Transverse colon (tissue), 4 donors: ENCODE results near the gene GNG13.

Experiments used
- EP300 ChIP-seq: sonication (generic); formaldehyde crosslinking; IDR thresholded peaks from one replicate; pipeline ENCODE4 v1.6.1; 2017; ENCODE audit warnings: antibody characterized with exemption, low read depth
- POLR2A ChIP-seq: fragments of 450-650 bp; IDR thresholded peaks from one replicate; pipeline ENCODE4 v1.6.1; 2016; ENCODE audit warnings: antibody characterized with exemption, mild to moderate bottlenecking, moderate library complexity
- POLR2AphosphoS5 ChIP-seq, 3 donors: sonication (generic); formaldehyde crosslinking; IDR thresholded peaks; one replicate each; pipeline ENCODE4 v1.6.1; 2016; ENCODE audit warnings: antibody characterized with exemption in 3 of 3
- TF ChIP-seq, protein P1 (sequence below), 5 experiments: fragments of 200-600 bp in 3 of 5; fragments of 450-650 bp in 2 of 5; sonication (generic) in 3 of 5; IDR thresholded peaks; 1 replicate in 2 of 5; 2 replicates in 3 of 5; pipeline ENCODE4 v1.5.1; 2016 to 2017; ENCODE audit warnings: antibody characterized with exemption in 5 of 5, inconsistent platforms in 3 of 5, mild to moderate bottlenecking in 2 of 5, moderate library complexity in 1 of 5

DNA sequence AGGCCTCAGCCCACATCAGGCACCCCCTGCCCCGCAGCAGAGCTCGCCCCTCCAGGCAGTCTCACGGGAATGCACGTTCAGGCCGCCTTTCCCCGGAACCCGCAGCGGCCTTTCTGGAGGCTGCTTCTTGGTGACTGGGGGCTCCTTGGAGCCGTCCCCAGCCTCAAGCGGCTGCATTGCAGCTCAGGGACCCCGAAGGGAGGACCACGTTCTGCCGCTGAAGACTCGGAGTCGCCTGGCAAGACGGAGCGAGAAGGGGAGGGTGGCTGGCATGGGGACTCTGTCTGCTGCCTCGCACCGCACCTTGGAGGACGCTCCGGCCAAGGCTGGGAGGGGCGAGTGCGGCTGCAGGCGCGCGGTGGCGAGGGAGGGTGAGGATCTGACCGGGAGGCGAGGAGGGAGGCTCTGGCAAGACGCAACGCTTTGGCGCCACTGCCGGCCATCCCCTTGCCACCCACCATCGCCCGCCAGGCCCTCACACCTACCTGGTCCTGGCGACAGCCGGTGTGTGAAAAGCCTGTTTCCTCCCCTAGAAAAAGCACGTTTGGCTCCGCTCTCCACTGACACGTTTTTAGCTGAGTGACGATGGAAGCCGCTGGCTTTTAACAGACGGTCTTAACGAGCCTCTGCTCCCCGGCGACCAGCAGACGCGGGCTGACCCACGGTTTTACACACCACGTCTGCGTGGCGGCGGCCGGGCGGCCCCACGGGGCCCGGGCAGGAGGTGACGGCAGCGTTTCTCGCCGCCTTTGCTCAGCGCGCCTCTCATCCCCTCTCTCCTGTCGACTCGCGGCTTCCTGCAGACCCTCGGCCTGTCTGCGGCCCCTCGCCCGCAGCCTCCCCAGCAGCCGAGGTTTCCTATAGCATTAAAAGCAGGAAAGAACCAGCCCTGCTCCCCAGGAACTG, 16.7 kb upstream of the GNG13 start:
- TF ChIP-seq POLR2AphosphoS5 (IDR thresholded peaks at IDR 0.05) (no peak), POLR2A (no peak), EP300 (no peak)
- TF ChIP-seq, protein P1, sequence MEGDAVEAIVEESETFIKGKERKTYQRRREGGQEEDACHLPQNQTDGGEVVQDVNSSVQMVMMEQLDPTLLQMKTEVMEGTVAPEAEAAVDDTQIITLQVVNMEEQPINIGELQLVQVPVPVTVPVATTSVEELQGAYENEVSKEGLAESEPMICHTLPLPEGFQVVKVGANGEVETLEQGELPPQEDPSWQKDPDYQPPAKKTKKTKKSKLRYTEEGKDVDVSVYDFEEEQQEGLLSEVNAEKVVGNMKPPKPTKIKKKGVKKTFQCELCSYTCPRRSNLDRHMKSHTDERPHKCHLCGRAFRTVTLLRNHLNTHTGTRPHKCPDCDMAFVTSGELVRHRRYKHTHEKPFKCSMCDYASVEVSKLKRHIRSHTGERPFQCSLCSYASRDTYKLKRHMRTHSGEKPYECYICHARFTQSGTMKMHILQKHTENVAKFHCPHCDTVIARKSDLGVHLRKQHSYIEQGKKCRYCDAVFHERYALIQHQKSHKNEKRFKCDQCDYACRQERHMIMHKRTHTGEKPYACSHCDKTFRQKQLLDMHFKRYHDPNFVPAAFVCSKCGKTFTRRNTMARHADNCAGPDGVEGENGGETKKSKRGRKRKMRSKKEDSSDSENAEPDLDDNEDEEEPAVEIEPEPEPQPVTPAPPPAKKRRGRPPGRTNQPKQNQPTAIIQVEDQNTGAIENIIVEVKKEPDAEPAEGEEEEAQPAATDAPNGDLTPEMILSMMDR (IDR thresholded peaks at IDR 0.05): no peak
